Measurements from ENCODE around the gene COLQ. TPM values are rescaled to one million over a fixed set of nuclear protein-coding genes. Genes with fewer than 3 reads are reported as not detected.

COLQ gene
- polyA plus RNA-seq, 1 experiment = 1.6 TPM

GRCh38 chr3:15440891-15441290, 80.6 kb downstream of the COLQ start:
- TF ChIP-seq CTCF (IDR thresholded peaks at IDR 0.05; ENCODE audit: insufficient read depth, low read depth, low read length) = no peak
- POLR2A ChIA-PET = no interaction called here
- Histone ChIP-seq H3K4me3 (ENCODE audit: low read depth, low read length) (no peak overlapping the region), H3K36me3 (ENCODE audit: control insufficient read depth, insufficient read depth, low read length) (peaks cover 11% of the 10 kb centered on the region), H3K27me3 (ENCODE audit: control insufficient read depth, insufficient read depth, low read length) (no peaks in the 10 kb centered on the region)
- DNase-seq (ENCODE audit: low read depth) = no peak
- CTCF ChIA-PET = no interaction called here

- Histone ChIP-seq H3K4me3 (ENCODE audit: low read depth, low read length) (no peak overlapping the region), H3K36me3 (ENCODE audit: control insufficient read depth, insufficient read depth, low read length) (peaks cover 13% of the 10 kb centered on the region), H3K27me3 (ENCODE audit: control insufficient read depth, insufficient read depth, low read length) (no peaks in the 10 kb centered on the region)
- TF ChIP-seq CTCF (IDR thresholded peaks at IDR 0.05; ENCODE audit: insufficient read depth, low read depth, low read length) = no peak
- POLR2A ChIA-PET = no interaction called here
- DNase-seq (ENCODE audit: low read depth) = no peak
- CTCF ChIA-PET = no interaction called here
Measured at GRCh38 chr3:15439476-15439875, 82.0 kb downstream of the COLQ start.

GRCh38 chr3:15438983-15439382, 82.5 kb downstream of the COLQ start:
- Histone ChIP-seq H3K27me3 (ENCODE audit: control insufficient read depth, insufficient read depth, low read length) (no peaks in the 10 kb centered on the region), H3K4me3 (ENCODE audit: low read depth, low read length) (no peak overlapping the region), H3K36me3 (ENCODE audit: control insufficient read depth, insufficient read depth, low read length) (peaks cover 13% of the 10 kb centered on the region)
- POLR2A ChIA-PET = no interaction called here
- CTCF ChIA-PET = no interaction called here
- DNase-seq (ENCODE audit: low read depth) = no peak
- no peak for TF ChIP-seq CTCF (IDR thresholded peaks at IDR 0.05; ENCODE audit: insufficient read depth, low read depth, low read length)

GRCh38 chr3:15436246-15436645, 85.3 kb downstream of the COLQ start:
- CTCF ChIA-PET = interaction anchor here (1.0 kb wide), 1 partner anchor 122 kb away, joined by 3 read pairs; no protein-coding TSS in a partner anchor
- Histone ChIP-seq H3K36me3 (ENCODE audit: control insufficient read depth, insufficient read depth, low read length) (peaks cover 16% of the 10 kb centered on the region), H3K4me3 (ENCODE audit: low read depth, low read length) (no peak overlapping the region), H3K27me3 (ENCODE audit: control insufficient read depth, insufficient read depth, low read length) (no peaks in the 10 kb centered on the region)
- no peak for DNase-seq (ENCODE audit: low read depth)
- POLR2A ChIA-PET = no interaction called here
- TF ChIP-seq CTCF (IDR thresholded peaks at IDR 0.05; ENCODE audit: insufficient read depth, low read depth, low read length) = no peak

GRCh38 chr3:15434756-15435155, 86.8 kb downstream of the COLQ start:
- peaks cover 12% of the 10 kb centered on the region for H3K36me3 ChIP-seq (ENCODE audit: control insufficient read depth, insufficient read depth, low read length)
- POLR2A ChIA-PET = no interaction called here
- no peak overlapping the region for H3K4me3 ChIP-seq (ENCODE audit: low read depth, low read length)
- H3K27me3 ChIP-seq (ENCODE audit: control insufficient read depth, insufficient read depth, low read length) = no peaks in the 10 kb centered on the region
- no peak for TF ChIP-seq CTCF (IDR thresholded peaks at IDR 0.05; ENCODE audit: insufficient read depth, low read depth, low read length)
- no peak for DNase-seq (ENCODE audit: low read depth)
- CTCF ChIA-PET = interaction anchor here (1.0 to 1.1 kb wide), 3 partner anchors 50 to 231 kb away, joined by 3 read pairs; no protein-coding TSS in a partner anchor
